DOHH2 (cell line): Measurements from ENCODE around the gene KIZ.

Experiments
- H3F3A ChIP-seq: fragments of 200-600 bp; sonication (generic), shearing (Covaris generic); 2 replicates; pipeline ENCODE4 v1.6.0; 2016; ENCODE audit warnings: antibody characterized with exemption, mild to moderate bottlenecking; ENCODE audit not compliant: control insufficient read depth, insufficient read depth
- H3K27ac ChIP-seq: fragments of 200-600 bp; sonication (generic); 2 replicates; pipeline ENCODE4 v1.5.1; 2014; ENCODE audit warnings: low read depth, mild to moderate bottlenecking, low read length, moderate library complexity
- H3K27me3 ChIP-seq: fragments of 200-600 bp; sonication (generic); 2 replicates; pipeline ENCODE4 v1.6.1; 2014; ENCODE audit warnings: mild to moderate bottlenecking, low read length, mixed read lengths; ENCODE audit not compliant: control insufficient read depth
- H3K36me3 ChIP-seq: fragments of 200-600 bp; sonication (generic); 2 replicates; pipeline ENCODE4 v1.6.1; 2014; ENCODE audit warnings: mild to moderate bottlenecking, low read length, moderate library complexity, mixed read lengths; ENCODE audit not compliant: control insufficient read depth
- H3K4me1 ChIP-seq: fragments of 200-600 bp; sonication (generic); 2 replicates; pipeline ENCODE4 v1.6.1; 2014; ENCODE audit warnings: mild to moderate bottlenecking, low read length, mixed read lengths; ENCODE audit not compliant: control insufficient read depth
- H3K4me2 ChIP-seq: fragments of 200-600 bp; sonication (generic); 2 replicates; pipeline ENCODE4 v1.6.0; 2014; ENCODE audit warnings: mild to moderate bottlenecking, low read length, moderate library complexity
- H3K4me3 ChIP-seq: fragments of 200-600 bp; sonication (generic); 2 replicates; pipeline ENCODE4 v1.5.1; 2014; ENCODE audit warnings: mild to moderate bottlenecking, low read length, mixed read lengths
- H3K79me2 ChIP-seq: fragments of 200-600 bp; sonication (generic); 2 replicates; pipeline ENCODE4 v1.6.1; 2014; ENCODE audit warnings: mild to moderate bottlenecking, low read length, mixed read lengths; ENCODE audit not compliant: control insufficient read depth
- H3K9me2 ChIP-seq: fragments of 200-600 bp; sonication (generic); replicated peaks from 2 replicates; pipeline ENCODE4 v1.6.1; 2014; ENCODE audit warnings: mild to moderate bottlenecking, low read length, mixed read lengths; ENCODE audit not compliant: control insufficient read depth
- H3K9me3 ChIP-seq: fragments of 200-600 bp; sonication (generic); 2 replicates; pipeline ENCODE4 v1.6.1; 2014; ENCODE audit warnings: antibody characterized with exemption, low read length, mixed read lengths; ENCODE audit not compliant: control insufficient read depth, insufficient read depth
- H4K20me1 ChIP-seq: fragments of 200-600 bp; sonication (generic); 2 replicates; pipeline ENCODE4 v1.6.0; 2014; ENCODE audit warnings: low read depth, mild to moderate bottlenecking, antibody characterized with exemption, low read length, moderate library complexity; ENCODE audit not compliant: control insufficient read depth, insufficient read depth
- EZH2phosphoT487 ChIP-seq: fragments of 200-600 bp; sonication (generic); IDR thresholded peaks from 2 replicates; pipeline ENCODE4 v1.6.1; 2017; ENCODE audit warnings: borderline replicate concordance, mild to moderate bottlenecking, antibody characterized with exemption, low read length, moderate library complexity, mixed read lengths
- TF ChIP-seq, protein P1 (sequence below): fragments of 200-600 bp; sonication (generic); IDR thresholded peaks from one replicate; pipeline ENCODE4 v1.5.1; 2014; ENCODE audit warnings: antibody characterized with exemption, mild to moderate bottlenecking, low read depth, low read length; ENCODE audit not compliant: poor library complexity, severe bottlenecking

The KIZ gene

DNA sequence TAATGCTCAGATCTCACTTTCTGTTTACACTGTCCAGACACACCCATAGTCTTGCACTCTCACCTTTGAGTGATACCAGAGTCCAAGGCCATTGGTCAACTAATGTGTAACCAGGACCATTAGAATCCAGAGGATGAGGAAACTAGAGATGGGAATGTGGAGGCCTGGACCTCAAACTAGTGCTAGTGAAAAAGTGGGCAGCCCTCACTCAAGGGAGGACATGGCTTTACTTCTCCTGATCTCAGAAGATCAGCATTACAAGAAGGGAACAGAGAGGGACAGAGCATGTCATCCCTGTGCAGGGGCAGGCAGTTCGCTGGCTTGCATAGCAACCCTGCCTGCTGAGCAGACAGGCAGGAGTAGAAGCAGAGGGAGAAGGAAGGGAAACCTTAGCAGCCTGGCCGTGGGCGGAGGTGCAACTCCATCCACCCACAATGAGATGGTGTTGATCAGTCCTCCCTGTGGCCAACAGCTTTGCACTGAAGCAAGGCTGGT is 154.7 kb downstream of the KIZ start:
- Histone ChIP-seq H3K9me3 (no peaks in the 10 kb centered on the region), H3K4me2 (no peak overlapping the region), H3K4me3 (no peak overlapping the region), H3K27ac (no peak overlapping the region), H3K36me3 (no peaks in the 10 kb centered on the region), H3K9me2 (no peaks in the 10 kb centered on the region), H3K4me1 (no peaks in the 10 kb centered on the region), H4K20me1 (no peaks in the 10 kb centered on the region), H3K79me2 (no peaks in the 10 kb centered on the region), H3K27me3 (peaks cover 3% of the 10 kb centered on the region; the same call in 1 of the 2 replicates), H3F3A (no peaks in the 10 kb centered on the region)
- no peak for TF ChIP-seq EZH2phosphoT487
- TF ChIP-seq, protein P1, sequence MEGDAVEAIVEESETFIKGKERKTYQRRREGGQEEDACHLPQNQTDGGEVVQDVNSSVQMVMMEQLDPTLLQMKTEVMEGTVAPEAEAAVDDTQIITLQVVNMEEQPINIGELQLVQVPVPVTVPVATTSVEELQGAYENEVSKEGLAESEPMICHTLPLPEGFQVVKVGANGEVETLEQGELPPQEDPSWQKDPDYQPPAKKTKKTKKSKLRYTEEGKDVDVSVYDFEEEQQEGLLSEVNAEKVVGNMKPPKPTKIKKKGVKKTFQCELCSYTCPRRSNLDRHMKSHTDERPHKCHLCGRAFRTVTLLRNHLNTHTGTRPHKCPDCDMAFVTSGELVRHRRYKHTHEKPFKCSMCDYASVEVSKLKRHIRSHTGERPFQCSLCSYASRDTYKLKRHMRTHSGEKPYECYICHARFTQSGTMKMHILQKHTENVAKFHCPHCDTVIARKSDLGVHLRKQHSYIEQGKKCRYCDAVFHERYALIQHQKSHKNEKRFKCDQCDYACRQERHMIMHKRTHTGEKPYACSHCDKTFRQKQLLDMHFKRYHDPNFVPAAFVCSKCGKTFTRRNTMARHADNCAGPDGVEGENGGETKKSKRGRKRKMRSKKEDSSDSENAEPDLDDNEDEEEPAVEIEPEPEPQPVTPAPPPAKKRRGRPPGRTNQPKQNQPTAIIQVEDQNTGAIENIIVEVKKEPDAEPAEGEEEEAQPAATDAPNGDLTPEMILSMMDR: no peak

DNA sequence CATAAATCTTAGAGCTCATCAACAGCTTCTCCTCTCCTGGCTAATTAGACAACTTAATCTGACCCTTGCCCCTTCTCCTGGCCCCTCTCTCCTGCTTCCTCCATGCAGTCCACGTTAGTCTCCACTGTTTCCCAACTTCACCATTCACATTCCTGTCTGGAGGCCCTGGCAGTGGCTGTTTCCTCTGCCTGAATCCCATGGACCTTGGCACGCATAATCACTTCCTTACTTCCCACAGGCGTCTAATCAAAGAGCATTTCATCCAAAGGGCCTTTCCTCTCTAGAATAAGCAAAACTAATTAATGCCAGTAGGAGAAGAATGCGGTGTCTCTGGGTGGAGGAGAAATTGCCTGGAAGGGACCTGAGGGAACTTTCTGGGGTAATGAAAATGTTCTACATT is 160.9 kb downstream of the KIZ start:
- Histone ChIP-seq H3F3A (no peaks in the 10 kb centered on the region), H3K79me2 (no peaks in the 10 kb centered on the region), H3K36me3 (no peaks in the 10 kb centered on the region), H3K9me3 (no peaks in the 10 kb centered on the region), H3K4me3 (no peak overlapping the region), H3K4me2 (no peak overlapping the region), H3K27ac (no peak overlapping the region), H3K27me3 (peaks cover 6% of the 10 kb centered on the region; the same call in 1 of the 2 replicates), H3K4me1 (no peaks in the 10 kb centered on the region), H4K20me1 (no peaks in the 10 kb centered on the region), H3K9me2 (no peaks in the 10 kb centered on the region)
- no peak for TF ChIP-seq EZH2phosphoT487
- TF ChIP-seq, protein P1: no peak

DNA sequence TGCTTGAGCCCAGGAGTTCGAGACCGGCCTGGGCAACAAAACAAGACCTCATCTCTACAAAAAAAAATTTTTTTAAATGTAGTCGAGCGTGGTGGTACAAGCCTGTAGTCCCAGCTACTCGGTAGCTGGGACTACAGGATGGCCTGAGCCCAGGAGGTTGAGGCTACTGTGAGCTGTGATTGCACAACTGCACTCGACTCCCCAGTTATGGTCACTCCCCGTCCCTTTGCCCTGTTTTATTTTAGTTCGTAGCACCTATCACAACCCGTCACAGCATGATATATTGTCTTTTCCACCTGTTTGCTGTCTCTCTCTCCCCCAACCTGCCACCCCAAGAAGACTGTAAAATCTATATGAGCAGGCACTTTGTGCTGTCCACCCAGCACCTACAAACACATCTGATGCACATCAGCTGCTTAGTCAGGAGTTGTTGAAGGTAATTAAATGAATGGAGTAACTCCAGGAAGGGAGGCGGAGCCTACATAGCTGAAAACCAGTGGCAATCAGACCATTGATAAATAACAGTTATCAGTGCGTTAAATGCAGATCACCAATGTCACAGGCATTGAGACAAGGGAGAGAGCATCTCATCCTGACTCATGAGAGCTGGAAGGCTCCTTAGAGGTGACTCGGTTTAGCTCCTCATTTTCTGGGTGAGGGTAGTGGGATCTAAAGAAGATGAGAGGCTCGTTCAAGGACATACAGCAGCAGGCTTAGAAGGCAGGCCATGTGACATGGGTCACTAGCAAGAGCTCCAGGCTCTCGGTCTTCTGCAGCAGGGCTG is 162.9 kb downstream of the KIZ start:
- Histone ChIP-seq H3K4me3 (no peak overlapping the region), H4K20me1 (no peaks in the 10 kb centered on the region), H3K9me3 (no peaks in the 10 kb centered on the region), H3F3A (no peaks in the 10 kb centered on the region), H3K36me3 (no peaks in the 10 kb centered on the region), H3K9me2 (no peaks in the 10 kb centered on the region), H3K4me1 (no peaks in the 10 kb centered on the region), H3K4me2 (no peak overlapping the region), H3K79me2 (no peaks in the 10 kb centered on the region), H3K27me3 (peaks cover 6% of the 10 kb centered on the region; the same call in 1 of the 2 replicates), H3K27ac (no peak overlapping the region)
- TF ChIP-seq EZH2phosphoT487: no peak
- TF ChIP-seq, protein P1: no peak
